ENCODE measurements around the gene COL4A6. TPM values are rescaled to one million over a fixed set of nuclear protein-coding genes. Genes with fewer than 3 reads are reported as not detected.

The COL4A6 gene
- total RNA-seq, 3 donors from 2014 or later: 6.9 to 13.9 (median 10.7) TPM

DNA sequence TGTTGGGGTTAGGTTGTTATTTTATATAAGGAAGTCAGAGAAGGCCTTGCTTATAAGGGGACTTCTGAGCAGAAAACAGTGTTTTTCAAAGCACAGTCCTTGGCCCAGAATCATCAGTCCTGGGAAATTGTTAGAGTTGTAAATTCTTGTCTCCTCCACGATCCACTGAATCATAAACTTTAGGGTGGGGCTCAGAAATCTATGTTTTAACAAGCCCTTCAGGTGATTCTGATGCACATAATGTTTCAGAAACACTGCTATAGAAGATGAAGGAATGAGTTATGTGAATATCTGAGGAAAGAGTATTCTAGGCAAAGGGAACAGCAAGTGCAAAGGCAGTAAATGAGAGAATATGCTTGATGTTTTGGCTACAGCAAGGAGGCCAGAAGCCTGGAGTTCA is 121.8 kb downstream of the COL4A6 start:
- no peak overlapping the region for H3K27ac ChIP-seq
- no peaks in the 10 kb centered on the region for H3K9me3 ChIP-seq
- TF ChIP-seq, protein P1, sequence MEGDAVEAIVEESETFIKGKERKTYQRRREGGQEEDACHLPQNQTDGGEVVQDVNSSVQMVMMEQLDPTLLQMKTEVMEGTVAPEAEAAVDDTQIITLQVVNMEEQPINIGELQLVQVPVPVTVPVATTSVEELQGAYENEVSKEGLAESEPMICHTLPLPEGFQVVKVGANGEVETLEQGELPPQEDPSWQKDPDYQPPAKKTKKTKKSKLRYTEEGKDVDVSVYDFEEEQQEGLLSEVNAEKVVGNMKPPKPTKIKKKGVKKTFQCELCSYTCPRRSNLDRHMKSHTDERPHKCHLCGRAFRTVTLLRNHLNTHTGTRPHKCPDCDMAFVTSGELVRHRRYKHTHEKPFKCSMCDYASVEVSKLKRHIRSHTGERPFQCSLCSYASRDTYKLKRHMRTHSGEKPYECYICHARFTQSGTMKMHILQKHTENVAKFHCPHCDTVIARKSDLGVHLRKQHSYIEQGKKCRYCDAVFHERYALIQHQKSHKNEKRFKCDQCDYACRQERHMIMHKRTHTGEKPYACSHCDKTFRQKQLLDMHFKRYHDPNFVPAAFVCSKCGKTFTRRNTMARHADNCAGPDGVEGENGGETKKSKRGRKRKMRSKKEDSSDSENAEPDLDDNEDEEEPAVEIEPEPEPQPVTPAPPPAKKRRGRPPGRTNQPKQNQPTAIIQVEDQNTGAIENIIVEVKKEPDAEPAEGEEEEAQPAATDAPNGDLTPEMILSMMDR (IDR thresholded peaks at IDR 0.05): no peak
- no peak for TF ChIP-seq POLR2AphosphoS5 (IDR thresholded peaks at IDR 0.05)
- TF ChIP-seq POLR2A (IDR thresholded peaks at IDR 0.05): no peak
- H3K27me3 ChIP-seq: peaks cover 0 to 20% of the 10 kb centered on the region in 2 donors
- intact Hi-C loops (cut with DNase I; ENCODE audit: low total_unique reads): no loop called here
- H3K36me3 ChIP-seq: no peaks in the 10 kb centered on the region
- no peaks in the 10 kb centered on the region for H3K4me1 ChIP-seq
- no peak overlapping the region for H3K4me3 ChIP-seq
- DNase-seq (ENCODE audit: low spot score in 2 of 2): no peak

DNA sequence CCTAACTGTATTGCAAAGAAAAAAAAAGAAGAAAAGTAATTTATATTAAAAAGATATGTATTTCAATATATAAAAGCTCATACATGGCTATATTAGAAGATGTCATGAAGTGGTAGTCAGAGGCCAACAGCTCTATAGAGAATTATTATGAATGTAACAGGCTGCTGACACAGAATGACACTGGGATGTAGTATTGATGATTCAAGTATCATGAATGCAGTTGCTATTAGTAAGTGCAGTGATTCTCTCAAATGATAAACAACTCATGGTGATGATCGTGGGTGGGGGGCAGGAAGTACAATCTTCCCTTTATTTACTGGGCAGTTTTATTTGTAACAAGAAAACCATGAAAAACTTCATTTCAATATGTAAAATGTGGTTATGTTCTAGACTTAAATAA is 124.6 kb downstream of the COL4A6 start:
- TF ChIP-seq POLR2A (IDR thresholded peaks at IDR 0.05) (no peak), POLR2AphosphoS5 (IDR thresholded peaks at IDR 0.05) (no peak)
- TF ChIP-seq, protein P1 (IDR thresholded peaks at IDR 0.05): no peak
- intact Hi-C loops (cut with DNase I; ENCODE audit: low total_unique reads): no loop called here
- no peak overlapping the region for H3K27ac ChIP-seq
- no peaks in the 10 kb centered on the region for H3K36me3 ChIP-seq
- no peak overlapping the region for H3K4me3 ChIP-seq
- no peaks in the 10 kb centered on the region for H3K4me1 ChIP-seq
- H3K9me3 ChIP-seq: no peaks in the 10 kb centered on the region
- DNase-seq (ENCODE audit: low spot score in 2 of 2): no peak
- H3K27me3 ChIP-seq: peaks cover 0 to 13% of the 10 kb centered on the region in 2 donors

DNA sequence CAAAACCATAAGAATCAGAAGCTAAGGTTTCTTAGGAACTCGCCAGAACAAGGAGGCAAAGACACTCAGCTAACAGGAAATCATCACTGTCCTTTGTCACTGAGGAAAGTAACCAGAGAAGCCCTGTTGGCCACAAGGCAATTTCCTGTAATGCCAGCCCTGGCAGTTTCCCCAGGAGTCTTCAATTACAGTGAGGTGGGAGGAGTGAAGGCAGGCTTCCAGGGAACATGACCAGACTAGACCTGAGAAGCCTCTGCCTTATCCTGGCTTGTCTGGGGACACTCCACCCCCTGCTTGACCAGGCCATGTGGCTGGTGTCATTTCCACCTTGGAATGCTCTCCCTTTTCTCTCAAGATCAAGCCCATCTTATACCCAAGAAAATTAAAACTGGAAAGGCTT is 125.3 kb downstream of the COL4A6 start:
- Histone ChIP-seq H3K36me3 (no peaks in the 10 kb centered on the region), H3K27ac (no peak overlapping the region), H3K4me1 (no peaks in the 10 kb centered on the region), H3K27me3 (peaks cover 0 to 16% of the 10 kb centered on the region in 2 donors), H3K9me3 (no peaks in the 10 kb centered on the region), H3K4me3 (no peak overlapping the region)
- intact Hi-C loops (cut with DNase I; ENCODE audit: low total_unique reads): no loop called here
- peak; percentile 54 to 86 for DNase-seq (ENCODE audit: low spot score in 2 of 2)
- TF ChIP-seq, protein P1 (IDR thresholded peaks at IDR 0.05): no peak
- TF ChIP-seq POLR2AphosphoS5 (IDR thresholded peaks at IDR 0.05) (no peak), POLR2A (IDR thresholded peaks at IDR 0.05) (no peak)

DNA sequence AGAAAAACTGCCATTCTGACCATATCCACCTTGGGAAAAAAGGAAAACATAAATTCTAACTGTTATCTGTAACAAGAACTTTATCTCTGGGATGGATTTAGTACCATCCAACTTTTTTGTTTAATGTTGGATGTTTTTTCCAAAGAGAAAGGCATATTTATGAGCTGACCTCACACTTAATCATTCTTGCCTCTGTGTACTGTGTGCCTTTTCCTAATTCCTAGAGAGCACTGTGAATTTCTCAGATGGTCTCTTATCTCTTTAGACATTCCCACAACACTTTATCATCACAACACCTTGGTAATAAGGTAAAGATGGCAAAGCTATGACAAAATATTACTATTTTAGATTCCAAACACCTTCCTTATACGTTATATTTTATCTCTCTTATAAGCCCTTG is 126.2 kb downstream of the COL4A6 start:
- no peak for DNase-seq (ENCODE audit: low spot score in 2 of 2)
- no peak overlapping the region for H3K27ac ChIP-seq
- H3K9me3 ChIP-seq: no peaks in the 10 kb centered on the region
- TF ChIP-seq, protein P1 (IDR thresholded peaks at IDR 0.05): no peak
- TF ChIP-seq POLR2AphosphoS5 (IDR thresholded peaks at IDR 0.05) (no peak), POLR2A (IDR thresholded peaks at IDR 0.05) (no peak)
- no peak overlapping the region for H3K4me3 ChIP-seq
- intact Hi-C loops (cut with DNase I; ENCODE audit: low total_unique reads): no loop called here
- peaks cover 0 to 25% of the 10 kb centered on the region in 2 donors for H3K27me3 ChIP-seq
- H3K36me3 ChIP-seq: no peaks in the 10 kb centered on the region
- H3K4me1 ChIP-seq: no peaks in the 10 kb centered on the region

DNA sequence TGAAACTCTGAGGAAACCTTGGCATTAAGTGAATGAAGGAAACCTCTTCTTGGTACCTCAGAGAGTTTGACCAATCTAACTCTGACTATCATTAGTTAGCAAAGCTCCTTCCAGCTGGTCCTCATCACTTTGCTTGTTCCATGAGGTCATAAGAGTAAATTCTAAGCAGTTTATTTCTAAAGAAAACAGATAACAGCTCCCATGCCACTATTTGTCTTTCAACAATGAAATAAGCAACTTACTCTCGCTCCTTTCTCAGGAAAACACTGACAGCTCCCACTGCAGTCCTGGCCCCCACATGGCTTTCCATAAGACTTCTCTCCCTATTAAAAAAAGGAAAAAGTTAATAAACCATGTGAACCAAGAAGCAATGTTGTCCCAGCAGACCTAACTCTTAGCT is 127.7 kb downstream of the COL4A6 start:
- Histone ChIP-seq H3K27me3 (peaks cover 0 to 32% of the 10 kb centered on the region in 2 donors), H3K36me3 (no peaks in the 10 kb centered on the region), H3K4me1 (no peaks in the 10 kb centered on the region), H3K4me3 (no peak overlapping the region), H3K27ac (no peak overlapping the region), H3K9me3 (no peaks in the 10 kb centered on the region)
- intact Hi-C loops (cut with DNase I; ENCODE audit: low total_unique reads): no loop called here
- no peak for DNase-seq (ENCODE audit: low spot score in 2 of 2)
- TF ChIP-seq, protein P1 (IDR thresholded peaks at IDR 0.05): no peak
- no peak for TF ChIP-seq POLR2AphosphoS5 (IDR thresholded peaks at IDR 0.05)
- no peak for TF ChIP-seq POLR2A (IDR thresholded peaks at IDR 0.05)

Measured in breast epithelium (tissue), 4 donors.